ENCODE measurements around the gene CDH23.

The CDH23 gene

GRCh38 chr10:71523756-71524155, 127.0 kb downstream of the CDH23 start:
- H3K4me1 ChIP-seq (ENCODE audit: control insufficient read depth, low read length), result no peaks in the 10 kb centered on the region
- H3K9me2 ChIP-seq (replicated peaks; ENCODE audit: control insufficient read depth, low read length), result no peaks in the 10 kb centered on the region
- H3K27ac ChIP-seq (ENCODE audit: low read depth, low read length), result no peak overlapping the region
- H3K9me3 ChIP-seq (ENCODE audit: control insufficient read depth, insufficient read depth, low read length), result no peaks in the 10 kb centered on the region
- H3K4me3 ChIP-seq (ENCODE audit: low read length), result no peak overlapping the region
- H3K27me3 ChIP-seq (ENCODE audit: control insufficient read depth, low read length), result peaks cover 26% of the 10 kb centered on the region
- no peaks in the 10 kb centered on the region for H3F3A ChIP-seq (ENCODE audit: control insufficient read depth, insufficient read depth)
- no peaks in the 10 kb centered on the region for H3K79me2 ChIP-seq (ENCODE audit: control insufficient read depth, low read length)
- H3K4me2 ChIP-seq (ENCODE audit: low read length), result no peak overlapping the region
- no peaks in the 10 kb centered on the region for H4K20me1 ChIP-seq (ENCODE audit: control insufficient read depth, insufficient read depth, low read depth, low read length)
- H3K36me3 ChIP-seq (ENCODE audit: control insufficient read depth, low read length), result no peaks in the 10 kb centered on the region
- TF ChIP-seq, protein P1, sequence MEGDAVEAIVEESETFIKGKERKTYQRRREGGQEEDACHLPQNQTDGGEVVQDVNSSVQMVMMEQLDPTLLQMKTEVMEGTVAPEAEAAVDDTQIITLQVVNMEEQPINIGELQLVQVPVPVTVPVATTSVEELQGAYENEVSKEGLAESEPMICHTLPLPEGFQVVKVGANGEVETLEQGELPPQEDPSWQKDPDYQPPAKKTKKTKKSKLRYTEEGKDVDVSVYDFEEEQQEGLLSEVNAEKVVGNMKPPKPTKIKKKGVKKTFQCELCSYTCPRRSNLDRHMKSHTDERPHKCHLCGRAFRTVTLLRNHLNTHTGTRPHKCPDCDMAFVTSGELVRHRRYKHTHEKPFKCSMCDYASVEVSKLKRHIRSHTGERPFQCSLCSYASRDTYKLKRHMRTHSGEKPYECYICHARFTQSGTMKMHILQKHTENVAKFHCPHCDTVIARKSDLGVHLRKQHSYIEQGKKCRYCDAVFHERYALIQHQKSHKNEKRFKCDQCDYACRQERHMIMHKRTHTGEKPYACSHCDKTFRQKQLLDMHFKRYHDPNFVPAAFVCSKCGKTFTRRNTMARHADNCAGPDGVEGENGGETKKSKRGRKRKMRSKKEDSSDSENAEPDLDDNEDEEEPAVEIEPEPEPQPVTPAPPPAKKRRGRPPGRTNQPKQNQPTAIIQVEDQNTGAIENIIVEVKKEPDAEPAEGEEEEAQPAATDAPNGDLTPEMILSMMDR (IDR thresholded peaks at IDR 0.05; ENCODE audit: low read depth, low read length, poor library complexity, severe bottlenecking), result no peak
- no peak for TF ChIP-seq EZH2phosphoT487 (IDR thresholded peaks at IDR 0.05; ENCODE audit: borderline replicate concordance, low read length)

DNA sequence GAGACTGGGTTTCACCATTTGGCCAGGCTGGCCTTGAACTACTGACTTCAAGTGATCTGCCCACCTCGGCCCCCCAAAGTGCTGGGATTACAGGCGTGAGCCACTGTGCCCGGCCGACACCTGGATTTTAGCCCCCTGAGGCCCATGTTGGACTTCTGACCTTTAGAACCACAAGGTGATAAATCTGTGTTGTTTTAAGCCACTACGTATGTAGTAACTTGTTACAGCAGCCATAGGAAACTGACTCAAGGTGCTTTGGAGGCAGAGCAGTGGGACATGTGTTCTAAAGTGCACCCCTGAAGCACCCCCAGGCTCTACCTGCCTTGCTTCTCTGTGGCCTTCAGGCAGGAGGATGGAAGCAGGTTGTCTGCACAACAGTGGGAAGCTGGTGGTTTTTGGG, 128.4 kb downstream of the CDH23 start:
- Histone ChIP-seq H3F3A (ENCODE audit: control insufficient read depth, insufficient read depth) (no peaks in the 10 kb centered on the region), H3K4me2 (ENCODE audit: low read length) (no peak overlapping the region), H4K20me1 (ENCODE audit: control insufficient read depth, insufficient read depth, low read depth, low read length) (no peaks in the 10 kb centered on the region), H3K36me3 (ENCODE audit: control insufficient read depth, low read length) (no peaks in the 10 kb centered on the region), H3K27me3 (ENCODE audit: control insufficient read depth, low read length) (peaks cover 26% of the 10 kb centered on the region), H3K4me1 (ENCODE audit: control insufficient read depth, low read length) (no peaks in the 10 kb centered on the region), H3K9me2 (replicated peaks; ENCODE audit: control insufficient read depth, low read length) (no peaks in the 10 kb centered on the region), H3K27ac (ENCODE audit: low read depth, low read length) (no peak overlapping the region), H3K79me2 (ENCODE audit: control insufficient read depth, low read length) (no peaks in the 10 kb centered on the region), H3K9me3 (ENCODE audit: control insufficient read depth, insufficient read depth, low read length) (no peaks in the 10 kb centered on the region), H3K4me3 (ENCODE audit: low read length) (no peak overlapping the region)
- TF ChIP-seq, protein P1 (IDR thresholded peaks at IDR 0.05; ENCODE audit: low read depth, low read length, poor library complexity, severe bottlenecking), result no peak
- TF ChIP-seq EZH2phosphoT487 (IDR thresholded peaks at IDR 0.05; ENCODE audit: borderline replicate concordance, low read length), result no peak

- Histone ChIP-seq H3K4me3 (ENCODE audit: low read length) (no peak overlapping the region), H4K20me1 (ENCODE audit: control insufficient read depth, insufficient read depth, low read depth, low read length) (no peaks in the 10 kb centered on the region), H3F3A (ENCODE audit: control insufficient read depth, insufficient read depth) (no peaks in the 10 kb centered on the region), H3K27me3 (ENCODE audit: control insufficient read depth, low read length) (peaks cover 26% of the 10 kb centered on the region), H3K27ac (ENCODE audit: low read depth, low read length) (no peak overlapping the region), H3K79me2 (ENCODE audit: control insufficient read depth, low read length) (no peaks in the 10 kb centered on the region), H3K4me1 (ENCODE audit: control insufficient read depth, low read length) (no peaks in the 10 kb centered on the region), H3K9me3 (ENCODE audit: control insufficient read depth, insufficient read depth, low read length) (no peaks in the 10 kb centered on the region), H3K4me2 (ENCODE audit: low read length) (no peak overlapping the region), H3K9me2 (replicated peaks; ENCODE audit: control insufficient read depth, low read length) (no peaks in the 10 kb centered on the region), H3K36me3 (ENCODE audit: control insufficient read depth, low read length) (no peaks in the 10 kb centered on the region)
- TF ChIP-seq, protein P1 (IDR thresholded peaks at IDR 0.05; ENCODE audit: low read depth, low read length, poor library complexity, severe bottlenecking), result no peak
Observed at GRCh38 chr10:71525721-71526120, 129.0 kb downstream of the CDH23 start.

GRCh38 chr10:71526653-71527052, 129.9 kb downstream of the CDH23 start:
- Histone ChIP-seq H3K4me3 (ENCODE audit: low read length) (no peak overlapping the region), H3F3A (ENCODE audit: control insufficient read depth, insufficient read depth) (no peaks in the 10 kb centered on the region), H3K9me2 (replicated peaks; ENCODE audit: control insufficient read depth, low read length) (no peaks in the 10 kb centered on the region), H3K4me1 (ENCODE audit: control insufficient read depth, low read length) (peaks cover 3% of the 10 kb centered on the region), H3K79me2 (ENCODE audit: control insufficient read depth, low read length) (no peaks in the 10 kb centered on the region), H3K9me3 (ENCODE audit: control insufficient read depth, insufficient read depth, low read length) (no peaks in the 10 kb centered on the region), H3K27me3 (ENCODE audit: control insufficient read depth, low read length) (peaks cover 23% of the 10 kb centered on the region), H3K36me3 (ENCODE audit: control insufficient read depth, low read length) (no peaks in the 10 kb centered on the region), H4K20me1 (ENCODE audit: control insufficient read depth, insufficient read depth, low read depth, low read length) (no peaks in the 10 kb centered on the region), H3K27ac (ENCODE audit: low read depth, low read length) (no peak overlapping the region), H3K4me2 (ENCODE audit: low read length) (no peak overlapping the region)
- TF ChIP-seq, protein P1 (IDR thresholded peaks at IDR 0.05; ENCODE audit: low read depth, low read length, poor library complexity, severe bottlenecking), result no peak
- no peak for TF ChIP-seq EZH2phosphoT487 (IDR thresholded peaks at IDR 0.05; ENCODE audit: borderline replicate concordance, low read length)
